HUES64 (cell line): Measurements from ENCODE around the gene PIM3.

Experiments
- H3K27ac ChIP-seq: 2 replicates; pipeline ENCODE4 v1.7.0; 2013; ENCODE audit warnings: low read depth, low read length, inconsistent platforms
- H3K27me3 ChIP-seq: 2 replicates; pipeline ENCODE4 v1.6.1; 2013; ENCODE audit warnings: mild to moderate bottlenecking, low read length; ENCODE audit not compliant: insufficient read depth
- H3K36me3 ChIP-seq: 2 replicates; pipeline ENCODE4 v1.6.1; 2013; ENCODE audit warnings: mild to moderate bottlenecking, low read length; ENCODE audit not compliant: insufficient read depth
- H3K4me1 ChIP-seq: 2 replicates; pipeline ENCODE4 v1.6.1; 2013; ENCODE audit warnings: mild to moderate bottlenecking, low read length, moderate library complexity; ENCODE audit not compliant: insufficient read depth
- H3K4me3 ChIP-seq: 2 replicates; pipeline ENCODE4 v1.5.1; 2013; ENCODE audit warnings: mild to moderate bottlenecking, low read length, moderate library complexity
- H3K9ac ChIP-seq: 2 replicates; pipeline ENCODE4 v1.6.1; 2013; ENCODE audit warnings: mild to moderate bottlenecking, low read depth, low read length
- H3K9me3 ChIP-seq: 2 replicates; pipeline ENCODE4 v1.6.1; 2013; ENCODE audit warnings: low read depth, low read length; ENCODE audit not compliant: insufficient read depth
- WGBS: fragments of 150-250, 120-280 bp; methylation state at CpG from one replicate; pipeline ENCODE4 v1.1.7; 2013; ENCODE audit warnings: missing lambda C conversion rate; 5-methylcytosine and 5-hydroxymethylcytosine counted together

PIM3 gene

DNA sequence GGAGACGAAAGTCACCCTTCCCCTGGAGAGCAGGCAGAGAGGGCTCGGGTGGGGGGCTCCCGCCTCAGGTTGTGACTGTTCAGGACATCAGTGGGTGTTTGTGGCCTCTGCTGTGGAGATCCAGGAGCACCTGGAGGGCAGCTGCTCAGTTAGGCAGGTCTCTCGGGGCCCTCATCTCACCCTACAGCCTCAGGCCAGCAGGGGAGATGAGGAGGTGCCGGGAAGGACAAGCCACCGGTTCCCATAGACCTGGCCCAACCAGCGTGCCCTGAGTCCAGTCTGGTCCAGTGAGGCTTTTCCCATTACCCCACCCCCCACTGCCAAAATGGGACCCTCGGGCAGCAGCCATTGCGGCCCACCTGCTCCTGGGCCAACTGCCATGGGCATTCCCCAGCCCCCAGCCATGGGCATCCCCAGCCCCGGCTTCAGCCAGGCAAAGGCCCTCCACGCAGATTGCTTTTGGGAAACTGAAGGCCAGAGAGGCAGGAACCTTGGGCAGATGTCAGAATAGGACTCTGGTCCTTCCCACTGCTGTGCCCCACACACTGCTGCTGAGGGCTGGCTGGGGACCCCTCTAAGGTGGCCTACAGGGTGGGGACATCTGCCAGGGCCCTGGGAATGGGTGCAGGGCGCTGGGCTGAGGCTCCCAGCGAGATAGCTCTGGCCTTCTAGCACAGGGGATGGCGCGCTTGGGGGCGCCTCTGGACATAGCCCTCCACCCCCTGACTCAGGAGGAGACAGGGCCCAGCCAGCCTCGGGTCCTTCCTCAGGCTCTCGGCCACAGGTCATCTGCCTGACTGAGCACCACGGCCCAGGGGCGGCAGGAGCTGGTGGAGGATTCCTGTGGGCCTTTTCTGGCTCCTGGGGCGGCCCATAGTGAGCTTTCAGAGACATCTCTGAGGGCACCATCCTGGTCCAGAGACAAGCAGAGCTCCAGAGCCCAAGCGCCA, 4.8 kb downstream of the PIM3 start:
- Histone ChIP-seq H3K27ac (no peak overlapping the region), H3K4me3 (no peak overlapping the region), H3K4me1 (peaks cover 6% of the 10 kb centered on the region; the same call in 1 of the 2 replicates), H3K27me3 (peaks cover 6% of the 10 kb centered on the region; the same call in 1 of the 2 replicates), H3K9ac (no peak overlapping the region), H3K9me3 (no peaks in the 10 kb centered on the region), H3K36me3 (peaks cover 21% of the 10 kb centered on the region)
- 89% methylated on average over 22 of the region's 22 CpGs for WGBS

GRCh38 chr22:49966041-49966773, 5.6 kb downstream of the PIM3 start:
- WGBS, result 91% methylated on average over 11 of the region's 11 CpGs
- no peak overlapping the region for H3K27ac ChIP-seq
- peaks cover 14% of the 10 kb centered on the region for H3K27me3 ChIP-seq
- no peak overlapping the region for H3K4me3 ChIP-seq
- no peaks in the 10 kb centered on the region for H3K9me3 ChIP-seq
- peaks cover 21% of the 10 kb centered on the region for H3K36me3 ChIP-seq
- H3K4me1 ChIP-seq, result peaks cover 9% of the 10 kb centered on the region; the same call in 1 of the 2 replicates
- no peak overlapping the region for H3K9ac ChIP-seq

DNA sequence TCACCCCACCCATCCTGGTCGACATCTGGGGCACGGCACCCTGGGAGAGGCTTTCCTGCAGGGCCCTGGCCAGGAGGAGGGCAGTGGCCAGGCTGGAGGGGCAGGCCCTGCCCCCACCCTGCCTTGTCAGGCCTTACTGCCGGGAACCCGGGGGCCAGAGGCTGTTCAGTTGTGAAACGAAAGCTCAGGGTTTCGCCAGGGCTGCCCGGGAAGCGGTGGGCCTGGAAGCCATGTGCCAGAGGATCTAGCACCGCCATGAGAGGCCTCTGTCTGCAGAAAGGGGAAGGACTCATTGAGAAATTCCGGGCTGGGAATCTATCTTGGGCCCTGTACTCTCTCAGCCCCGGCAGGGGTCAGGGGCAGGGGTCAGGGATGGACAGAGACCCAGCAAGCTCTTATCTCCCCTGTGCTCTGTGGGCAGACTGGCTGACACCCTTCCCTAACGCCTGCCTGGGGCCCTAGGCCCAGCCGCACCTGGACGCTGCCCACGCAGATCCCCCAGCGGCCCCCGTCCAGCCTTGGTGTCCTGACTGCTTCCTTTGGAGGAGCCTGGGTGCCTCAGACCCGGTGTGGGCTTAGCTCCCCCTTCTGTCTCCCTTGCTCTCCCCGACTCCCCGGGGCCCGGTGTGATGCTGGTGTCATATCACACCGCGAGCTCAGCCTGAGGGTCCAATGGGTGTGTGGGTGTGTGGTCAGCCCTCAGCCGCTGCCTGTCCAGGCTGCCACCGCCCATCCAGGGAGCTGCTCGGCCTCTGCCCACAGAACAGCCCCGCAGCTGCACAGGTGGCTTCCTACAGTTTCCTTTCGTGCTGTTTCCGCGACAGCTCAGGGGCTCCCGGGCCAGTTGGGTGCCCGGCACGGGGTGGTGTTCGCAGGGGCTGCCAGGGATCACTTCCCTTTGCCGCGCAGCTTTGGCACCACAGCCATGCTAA, 6.5 kb downstream of the PIM3 start:
- Histone ChIP-seq H3K27me3 (peaks cover 18% of the 10 kb centered on the region), H3K9ac (no peak overlapping the region; the same call in 1 of the 2 replicates), H3K9me3 (no peaks in the 10 kb centered on the region), H3K36me3 (peaks cover 21% of the 10 kb centered on the region), H3K27ac (no peak overlapping the region), H3K4me1 (peaks cover 9% of the 10 kb centered on the region; the same call in 1 of the 2 replicates), H3K4me3 (no peak overlapping the region)
- WGBS, result 90% methylated on average over 36 of the region's 36 CpGs

DNA sequence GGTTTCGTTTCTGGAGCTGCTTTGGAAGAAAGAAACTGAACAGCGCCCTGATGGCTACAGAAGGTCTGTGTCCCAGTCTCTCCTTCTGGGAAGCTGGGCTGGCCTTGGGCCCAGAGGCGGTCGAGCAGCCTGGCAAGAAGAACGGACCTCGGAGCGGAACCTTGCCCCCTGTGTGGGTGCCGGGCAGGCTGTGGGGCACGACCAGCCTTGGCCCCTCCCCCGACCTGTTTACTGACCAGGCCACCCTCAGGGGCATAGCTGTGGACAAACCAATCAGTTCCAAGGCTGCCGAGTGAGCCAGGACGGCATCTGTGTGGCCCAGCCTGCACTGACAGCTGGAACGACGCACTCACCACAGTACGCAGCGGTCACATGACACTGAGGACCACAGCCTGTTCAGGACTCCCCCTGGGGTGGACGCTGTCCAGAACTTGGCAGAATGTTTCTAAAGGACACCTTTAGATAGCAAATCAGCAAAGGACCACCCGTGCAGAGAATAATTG, 7.2 kb downstream of the PIM3 start:
- Histone ChIP-seq H3K36me3 (peaks cover 17% of the 10 kb centered on the region), H3K9ac (no peak overlapping the region; the same call in 1 of the 2 replicates), H3K4me1 (peaks cover 5% of the 10 kb centered on the region; the same call in 1 of the 2 replicates), H3K9me3 (no peaks in the 10 kb centered on the region), H3K27ac (no peak overlapping the region), H3K4me3 (no peak overlapping the region), H3K27me3 (peaks cover 25% of the 10 kb centered on the region)
- 81% methylated on average over 18 of the region's 18 CpGs for WGBS

DNA sequence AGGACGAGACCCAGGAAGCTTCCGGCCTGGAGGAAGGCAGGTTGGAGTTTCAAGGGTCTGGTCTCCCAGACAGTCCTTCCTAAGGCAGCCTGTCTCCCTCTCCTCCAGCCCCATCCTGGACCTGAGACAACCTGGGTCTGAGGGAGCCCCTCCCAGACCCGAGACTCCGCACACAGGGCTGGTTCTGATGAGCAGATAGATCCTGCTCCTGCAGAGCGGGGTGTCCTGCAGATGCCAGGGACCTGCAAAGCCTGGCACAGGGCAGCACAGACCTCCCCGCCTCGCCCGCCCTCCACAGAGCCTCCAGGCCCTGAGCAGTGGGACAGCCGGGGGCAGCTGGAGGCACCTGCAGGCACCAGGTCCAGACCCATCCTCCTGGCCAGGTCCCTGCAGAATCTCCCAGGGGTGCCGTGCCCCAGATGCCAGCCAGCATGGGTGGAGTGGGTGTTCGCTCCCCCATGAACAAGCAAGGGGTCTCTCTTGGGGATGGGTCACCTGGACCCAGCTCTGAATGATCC, 7.8 kb downstream of the PIM3 start:
- H3K4me3 ChIP-seq, result no peak overlapping the region
- peaks cover 11% of the 10 kb centered on the region for H3K36me3 ChIP-seq
- peaks cover 29% of the 10 kb centered on the region for H3K27me3 ChIP-seq
- 90% methylated on average over 11 of the region's 11 CpGs for WGBS
- no peak overlapping the region for H3K27ac ChIP-seq
- H3K9ac ChIP-seq, result no peak overlapping the region
- H3K9me3 ChIP-seq, result no peaks in the 10 kb centered on the region
- peaks cover 3% of the 10 kb centered on the region; the same call in 1 of the 2 replicates for H3K4me1 ChIP-seq

GRCh38 chr22:49968831-49969661, 8.5 kb downstream of the PIM3 start:
- no peak overlapping the region for H3K27ac ChIP-seq
- H3K9ac ChIP-seq, result no peak overlapping the region
- peaks cover 3% of the 10 kb centered on the region; the same call in 1 of the 2 replicates for H3K4me1 ChIP-seq
- no peak overlapping the region for H3K4me3 ChIP-seq
- no peaks in the 10 kb centered on the region for H3K9me3 ChIP-seq
- 90% methylated on average over 16 of the region's 16 CpGs for WGBS
- peaks cover 4% of the 10 kb centered on the region for H3K36me3 ChIP-seq
- H3K27me3 ChIP-seq, result peaks cover 29% of the 10 kb centered on the region

- no peak overlapping the region for H3K4me3 ChIP-seq
- WGBS, result 73% methylated on average over 8 of the region's 8 CpGs
- no peak overlapping the region; the same call in 1 of the 2 replicates for H3K9ac ChIP-seq
- no peaks in the 10 kb centered on the region for H3K9me3 ChIP-seq
- peaks cover 29% of the 10 kb centered on the region for H3K27me3 ChIP-seq
- H3K27ac ChIP-seq, result no peak overlapping the region
- H3K36me3 ChIP-seq, result no peaks in the 10 kb centered on the region
- H3K4me1 ChIP-seq, result peaks cover 3% of the 10 kb centered on the region; the same call in 1 of the 2 replicates
These were observed 9.4 kb downstream of the PIM3 start for GRCh38 chr22:49969751-49970527.

DNA sequence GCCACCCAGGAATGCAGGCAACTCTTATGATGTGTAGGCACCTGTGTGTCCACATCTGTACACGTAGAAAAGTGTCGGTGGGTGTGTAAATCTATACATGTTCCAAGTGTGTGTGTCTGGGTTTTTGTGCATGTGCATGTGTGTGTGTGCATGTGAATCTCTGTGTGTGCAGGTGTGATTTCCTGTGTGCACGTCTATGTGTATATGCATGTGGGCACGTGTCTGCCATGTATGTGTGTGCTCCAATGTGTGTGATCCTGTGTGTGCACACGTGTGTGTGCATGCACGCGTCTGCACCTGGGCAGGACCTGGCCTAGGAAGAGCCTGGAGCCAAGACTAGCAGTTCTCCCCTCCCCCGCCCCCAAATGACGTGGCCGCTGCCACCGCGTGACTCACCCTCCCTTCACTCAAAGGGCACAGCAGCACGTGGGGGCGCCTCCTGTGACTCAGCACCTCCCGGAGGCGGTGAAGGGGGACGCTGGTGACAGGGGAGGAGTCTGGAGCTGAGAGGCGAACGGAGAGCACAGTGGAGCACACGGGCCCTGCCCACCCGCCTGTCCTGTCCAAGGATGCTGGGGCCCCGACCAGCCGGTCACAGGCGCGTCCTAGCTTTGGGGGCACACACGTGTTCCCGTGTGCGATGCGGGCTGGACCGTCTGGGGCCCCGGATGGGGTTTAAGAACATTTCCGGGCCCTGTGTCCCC, 10.1 kb downstream of the PIM3 start:
- peaks cover 3% of the 10 kb centered on the region; the same call in 1 of the 2 replicates for H3K4me1 ChIP-seq
- 16% methylated on average over 32 of the region's 32 CpGs for WGBS

More for the DNA sequence above, 10.1 kb downstream of the PIM3 start:
- peaks cover 29% of the 10 kb centered on the region for H3K27me3 ChIP-seq
- H3K36me3 ChIP-seq, result no peaks in the 10 kb centered on the region
- H3K9ac ChIP-seq, result peak overlapping the region; percentile 49; the same call in 1 of the 2 replicates
- H3K27ac ChIP-seq, result no peak overlapping the region
- no peaks in the 10 kb centered on the region for H3K9me3 ChIP-seq
- peak overlapping the region; percentile 50 for H3K4me3 ChIP-seq
